MCF 10A (cell line): Measurements from ENCODE around the gene GEMIN8. TPM values are rescaled to one million over a fixed set of nuclear protein-coding genes. Genes with fewer than 3 reads are reported as not detected.

Experiments
- BruUV-seq: library from RNA; stranded (reverse); fragments of 400-500 nt; replicated peaks from 2 replicates; lab custom pipeline; 2021; lab: Mats Ljungman, UMichigan
- CTCF ChIA-PET: fragments of 300-600 bp; sonication (Branson Sonifier 250); formaldehyde crosslinking; extraction: SDS; loops from one replicate; lab custom pipeline; 2021; ENCODE audit warnings: antibody characterized with exemption, inconsistent platforms; lab: Yijun Ruan, JAX
- POLR2A ChIA-PET: fragments of 300-600, 350-650 bp; sonication (Branson Sonifier 250); formaldehyde crosslinking; extraction: SDS; loops from one replicate; lab custom pipeline; 2020; ENCODE audit warnings: antibody characterized with exemption, inconsistent platforms; lab: Yijun Ruan, JAX
- DNase-seq: peaks from one replicate; pipeline ENCODE4 v3.0.0-alpha.2; 2018; ENCODE audit not compliant: unreplicated experiment
- H3K27ac Mint-ChIP-seq: one replicate; pipeline ENCODE4 v1.8.0; 2022; ENCODE audit warnings: mild to moderate bottlenecking, low read depth, mixed read lengths; ENCODE audit not compliant: unreplicated experiment
- H3K27me3 Mint-ChIP-seq: one replicate; pipeline ENCODE4 v1.8.0; 2022; ENCODE audit warnings: mixed read lengths; ENCODE audit not compliant: insufficient read depth, unreplicated experiment
- H3K36me3 Mint-ChIP-seq: one replicate; pipeline ENCODE4 v1.8.0; 2022; ENCODE audit warnings: mild to moderate bottlenecking, moderate library complexity, mixed read lengths; ENCODE audit not compliant: insufficient read depth, unreplicated experiment
- H3K4me1 Mint-ChIP-seq: one replicate; pipeline ENCODE4 v1.8.0; 2022; ENCODE audit warnings: mixed read lengths; ENCODE audit not compliant: insufficient read depth, unreplicated experiment
- H3K4me3 Mint-ChIP-seq: one replicate; pipeline ENCODE4 v1.8.0; 2022; ENCODE audit warnings: mild to moderate bottlenecking, moderate library complexity, mixed read lengths; ENCODE audit not compliant: unreplicated experiment
- H3K9me3 Mint-ChIP-seq: one replicate; pipeline ENCODE4 v1.8.0; 2022; ENCODE audit warnings: mixed read lengths; ENCODE audit not compliant: unreplicated experiment
- intact Hi-C: fragments of 100-400 bp; cut with micrococcal nuclease; formaldehyde crosslinking; loops from 2 replicates; pipeline ENCODE4 v1.14.1; 2022
- total RNA-seq: library from RNA; stranded (reverse); gene quantifications from 2 replicates; pipeline ENCODE4 v1.2.3, GENCODE V29; 2022
- TF ChIP-seq, protein P1 (sequence below): fragments of 200-600 bp; IDR thresholded peaks from one replicate; pipeline ENCODE4 v1.8.0; 2022; ENCODE audit warnings: antibody characterized with exemption, mild to moderate bottlenecking; ENCODE audit not compliant: unreplicated experiment

The GEMIN8 gene
- total RNA-seq, 1 experiment from 2014 or later, result 28.2 TPM

DNA sequence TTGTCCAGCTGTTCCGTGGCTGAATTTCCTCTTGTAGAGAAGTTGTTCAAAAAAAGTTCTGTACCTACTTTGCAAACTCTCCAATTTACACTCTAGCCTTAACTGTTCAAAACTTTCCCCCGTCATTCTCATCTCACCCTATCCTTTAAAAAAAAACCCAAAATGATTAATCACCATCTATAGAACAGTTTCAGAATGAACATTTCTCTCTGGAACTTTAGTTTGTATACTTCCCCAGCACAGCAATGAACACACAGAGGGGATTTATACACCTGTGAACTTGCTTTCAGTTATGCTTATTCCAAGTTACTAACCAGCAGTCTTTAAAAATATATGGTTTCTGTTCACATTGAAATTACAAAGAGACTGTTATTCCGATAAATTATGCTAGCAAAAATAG, 1.2 kb downstream of the GEMIN8 start:
- Mint-ChIP-seq H3K9me3 (no peaks in the 10 kb centered on the region), H3K27ac (peak overlapping the region; percentile 86), H3K27me3 (peaks cover 2% of the 10 kb centered on the region), H3K4me1 (peaks cover 31% of the 10 kb centered on the region), H3K4me3 (peak overlapping the region; percentile 77), H3K36me3 (no peaks in the 10 kb centered on the region)
- POLR2A ChIA-PET, result interaction anchor here (0.7 to 5.2 kb wide), 26 partner anchors 17 to 375 kb away, joined by 3 to 63 read pairs (median 9); partner anchors contain the start of genes OFD1, TCEANC and TRAPPC2
- CTCF ChIA-PET, result interaction anchor here (0.7 to 3.8 kb wide), 14 partner anchors 11 to 369 kb away, joined by 3 to 24 read pairs (median 5); partner anchors contain the start of genes OFD1 and TRAPPC2
- TF ChIP-seq, protein P1, sequence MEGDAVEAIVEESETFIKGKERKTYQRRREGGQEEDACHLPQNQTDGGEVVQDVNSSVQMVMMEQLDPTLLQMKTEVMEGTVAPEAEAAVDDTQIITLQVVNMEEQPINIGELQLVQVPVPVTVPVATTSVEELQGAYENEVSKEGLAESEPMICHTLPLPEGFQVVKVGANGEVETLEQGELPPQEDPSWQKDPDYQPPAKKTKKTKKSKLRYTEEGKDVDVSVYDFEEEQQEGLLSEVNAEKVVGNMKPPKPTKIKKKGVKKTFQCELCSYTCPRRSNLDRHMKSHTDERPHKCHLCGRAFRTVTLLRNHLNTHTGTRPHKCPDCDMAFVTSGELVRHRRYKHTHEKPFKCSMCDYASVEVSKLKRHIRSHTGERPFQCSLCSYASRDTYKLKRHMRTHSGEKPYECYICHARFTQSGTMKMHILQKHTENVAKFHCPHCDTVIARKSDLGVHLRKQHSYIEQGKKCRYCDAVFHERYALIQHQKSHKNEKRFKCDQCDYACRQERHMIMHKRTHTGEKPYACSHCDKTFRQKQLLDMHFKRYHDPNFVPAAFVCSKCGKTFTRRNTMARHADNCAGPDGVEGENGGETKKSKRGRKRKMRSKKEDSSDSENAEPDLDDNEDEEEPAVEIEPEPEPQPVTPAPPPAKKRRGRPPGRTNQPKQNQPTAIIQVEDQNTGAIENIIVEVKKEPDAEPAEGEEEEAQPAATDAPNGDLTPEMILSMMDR, result no peak
- intact Hi-C loops, result loop anchor here (5.0 kb wide), 1 partner anchor 91 kb away; no protein-coding TSS in a partner anchor
- no TSS peak for BruUV-seq
- no peak for DNase-seq

GRCh38 chrX:14027511-14028019, 2.1 kb downstream of the GEMIN8 start:
- intact Hi-C loops, result loop anchor here (1.0 to 5.0 kb wide), 2 partner anchors 90 to 128 kb away; no protein-coding TSS in a partner anchor
- Mint-ChIP-seq H3K36me3 (no peaks in the 10 kb centered on the region), H3K9me3 (no peaks in the 10 kb centered on the region), H3K27ac (peak overlapping the region; percentile 86), H3K4me1 (peaks cover 31% of the 10 kb centered on the region), H3K4me3 (peak overlapping the region; percentile 77), H3K27me3 (no peaks in the 10 kb centered on the region)
- peak; percentile 70 for DNase-seq
- TF ChIP-seq, protein P1, result no peak
- CTCF ChIA-PET, result interaction anchor here (0.7 to 3.8 kb wide), 6 partner anchors 103 to 315 kb away, joined by 3 to 24 read pairs (median 10); no protein-coding TSS in a partner anchor
- POLR2A ChIA-PET, result interaction anchor here (0.8 to 5.2 kb wide), 16 partner anchors 11 to 292 kb away, joined by 3 to 63 read pairs (median 18); partner anchors contain the start of genes OFD1 and TRAPPC2
- no TSS peak for BruUV-seq

GRCh38 chrX:14027036-14027435, 2.7 kb downstream of the GEMIN8 start:
- no TSS peak for BruUV-seq
- Mint-ChIP-seq H3K4me1 (peaks cover 26% of the 10 kb centered on the region), H3K36me3 (no peaks in the 10 kb centered on the region), H3K27me3 (no peaks in the 10 kb centered on the region), H3K4me3 (peak overlapping the region; percentile 24), H3K27ac (peak overlapping the region; percentile 16), H3K9me3 (no peaks in the 10 kb centered on the region)
- intact Hi-C loops, result loop anchor here (1.0 to 5.0 kb wide), 2 partner anchors 90 to 128 kb away; no protein-coding TSS in a partner anchor
- ChIA-PET CTCF (interaction anchor here (0.5 to 3.8 kb wide), 8 partner anchors 99 to 469 kb away, joined by 3 to 24 read pairs (median 3); no protein-coding TSS in a partner anchor), POLR2A (interaction anchor here (0.6 to 5.2 kb wide), 10 partner anchors 11 to 374 kb away, joined by 3 to 63 read pairs (median 4); partner anchors contain the start of genes OFD1, TCEANC and TRAPPC2)
- peak; percentile 91 for DNase-seq
- TF ChIP-seq, protein P1, result no peak

DNA sequence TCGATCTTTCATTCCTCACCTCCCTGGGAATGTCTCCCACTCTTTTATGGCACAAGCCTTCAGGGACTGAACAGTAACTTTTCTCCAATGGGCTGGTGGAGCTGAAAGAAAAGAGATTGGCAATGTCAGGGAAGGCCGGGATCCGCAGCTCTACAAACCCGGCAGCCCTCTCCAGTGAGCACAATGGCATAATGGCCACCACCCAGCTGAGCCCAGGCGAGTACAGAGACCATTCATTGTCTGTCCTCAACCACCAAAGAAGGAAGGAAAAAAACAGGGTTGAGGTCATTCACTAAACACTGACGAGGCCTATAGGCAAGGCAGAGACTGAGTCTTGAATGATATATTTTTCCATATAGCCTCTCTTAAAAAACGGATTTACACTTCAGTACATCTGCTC, 3.6 kb downstream of the GEMIN8 start:
- no peak overlapping the region for H3K4me3 Mint-ChIP-seq
- H3K27me3 Mint-ChIP-seq, result no peaks in the 10 kb centered on the region
- intact Hi-C loops, result loop anchor here (5.0 kb wide), 1 partner anchor 89 kb away; no protein-coding TSS in a partner anchor
- no peak overlapping the region for H3K27ac Mint-ChIP-seq
- TF ChIP-seq, protein P1, result no peak
- no peaks in the 10 kb centered on the region for H3K36me3 Mint-ChIP-seq
- no peaks in the 10 kb centered on the region for H3K9me3 Mint-ChIP-seq
- no TSS peak for BruUV-seq
- DNase-seq, result no peak
- H3K4me1 Mint-ChIP-seq, result peaks cover 22% of the 10 kb centered on the region
- ChIA-PET POLR2A (interaction anchor here (1.0 to 5.2 kb wide), 7 partner anchors 10 to 373 kb away, joined by 3 to 63 read pairs (median 7); partner anchors contain the start of genes OFD1, TCEANC and TRAPPC2), CTCF (interaction anchor here (0.7 to 1.9 kb wide), 7 partner anchors 98 to 367 kb away, joined by 3 to 10 read pairs (median 3); partner anchors contain the start of genes OFD1 and TRAPPC2)
